GM19438 (cell line): ENCODE measurements around the gene KLK6.

Experiments used
- ATAC-seq: cut with Tn5 transposase; IDR thresholded peaks from one replicate; pipeline ENCODE4 v1.9.1; 2021; ENCODE audit warnings: low read depth; ENCODE audit not compliant: unreplicated experiment

Gene KLK6

GRCh38 chr19:50959731-50960500, 9.5 kb downstream of the KLK6 start:
- no peak for ATAC-seq

GRCh38 chr19:50957587-50957986, 11.8 kb downstream of the KLK6 start:
- ATAC-seq: no peak

GRCh38 chr19:50952910-50953309, 16.5 kb downstream of the KLK6 start, which contains the start of gene KLK5:
KLK5 (minus strand) TSS chr19:50953038; CDS start chr19:50952657, 381 bp downstream.
- ATAC-seq: no peak

GRCh38 chr19:50949861-50950260, 19.5 kb downstream of the KLK6 start:
- ATAC-seq: no peak

- no peak for ATAC-seq
Observed at GRCh38 chr19:50947123-50947522, 22.3 kb downstream of the KLK6 start.

- no peak for ATAC-seq
Observed at GRCh38 chr19:50944795-50945194, 24.6 kb downstream of the KLK6 start.

- ATAC-seq: no peak
Observed at GRCh38 chr19:50943074-50943828, 26.1 kb downstream of the KLK6 start.

GRCh38 chr19:50939596-50939995, 29.8 kb downstream of the KLK6 start:
- no peak for ATAC-seq

- no peak for ATAC-seq
Observed at GRCh38 chr19:50933640-50934039, 35.8 kb downstream of the KLK6 start.

- ATAC-seq: no peak
Observed at GRCh38 chr19:50932690-50933083, 36.7 kb downstream of the KLK6 start.

- no peak for ATAC-seq
Observed at GRCh38 chr19:50932018-50932689, 37.2 kb downstream of the KLK6 start.

- no peak for ATAC-seq
Observed at GRCh38 chr19:50931023-50931422, 38.4 kb downstream of the KLK6 start.

GRCh38 chr19:50928831-50929230, 40.6 kb downstream of the KLK6 start:
- ATAC-seq: no peak

GRCh38 chr19:50926144-50926543, 43.2 kb downstream of the KLK6 start:
- no peak for ATAC-seq

- no peak for ATAC-seq
Observed at GRCh38 chr19:50925734-50926133, 43.7 kb downstream of the KLK6 start.

GRCh38 chr19:50924586-50924985, 44.8 kb downstream of the KLK6 start:
- no peak for ATAC-seq

- ATAC-seq: no peak
Observed at GRCh38 chr19:50922317-50922853, 47.0 kb downstream of the KLK6 start.

- no peak for ATAC-seq
Observed at GRCh38 chr19:50921426-50922316, 47.7 kb downstream of the KLK6 start.

GRCh38 chr19:50916069-50916468, 53.3 kb downstream of the KLK6 start:
- ATAC-seq: no peak
